HG02981 (cell line): ENCODE results near the gene SPAG17.

Experiments used
- ATAC-seq: cut with Tn5 transposase; IDR thresholded peaks from one replicate; pipeline ENCODE4 v1.9.1; 2021; ENCODE audit warnings: mild to moderate bottlenecking, moderate library complexity; ENCODE audit not compliant: unreplicated experiment

The SPAG17 gene

DNA sequence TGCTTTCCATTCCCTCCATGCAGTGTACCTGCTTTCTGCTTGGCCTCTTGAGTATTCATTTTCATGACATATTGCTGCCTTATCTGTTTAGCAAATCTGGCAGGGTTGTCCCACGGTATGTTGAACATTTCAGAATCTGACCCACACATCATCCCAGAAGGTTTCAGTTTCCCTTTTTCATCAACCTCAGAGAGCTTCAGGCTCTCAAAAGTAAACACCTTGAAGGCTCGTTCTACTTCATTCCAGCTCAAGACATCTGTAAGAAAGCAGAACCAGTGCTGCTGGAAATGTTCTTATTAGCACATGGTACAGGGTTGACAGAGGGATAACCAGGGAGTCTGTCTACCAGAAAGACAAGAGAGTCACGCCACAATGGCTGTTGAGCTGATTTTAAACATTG, 103.6 kb downstream of the SPAG17 start:
- ATAC-seq, result peak; percentile 50

DNA sequence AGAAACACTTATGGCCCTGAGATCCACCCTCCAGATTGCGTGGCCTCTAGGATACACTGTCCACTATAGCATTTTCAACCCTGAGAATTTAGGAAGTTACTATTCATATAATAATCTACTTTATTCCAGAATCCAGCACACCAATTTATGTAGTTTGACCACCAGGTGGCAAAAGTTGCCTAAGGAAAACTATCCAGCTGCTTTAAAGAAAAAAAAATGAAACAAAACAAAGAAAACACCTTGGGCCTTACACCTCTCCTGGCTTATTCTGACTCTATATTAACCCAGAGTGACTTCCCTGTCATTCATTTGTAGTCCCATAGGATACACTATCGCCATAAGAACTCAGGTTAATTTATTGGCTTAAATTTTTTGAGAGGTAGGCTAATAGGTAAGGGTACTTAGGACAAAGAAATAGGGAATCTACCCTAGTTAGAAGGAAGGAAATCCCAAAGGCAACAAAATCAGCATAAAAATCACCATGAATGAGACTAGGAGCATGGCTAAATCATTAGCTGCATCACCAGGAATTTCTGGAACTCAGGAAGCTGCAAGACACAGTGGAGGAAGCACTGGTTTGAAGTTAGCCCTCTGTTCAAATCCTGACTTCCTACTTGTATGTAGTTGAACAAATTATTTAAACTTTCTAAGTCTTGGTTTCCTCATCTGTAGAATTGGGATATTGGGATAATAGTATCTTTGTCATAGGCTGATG, 107.5 kb downstream of the SPAG17 start:
- no peak for ATAC-seq

DNA sequence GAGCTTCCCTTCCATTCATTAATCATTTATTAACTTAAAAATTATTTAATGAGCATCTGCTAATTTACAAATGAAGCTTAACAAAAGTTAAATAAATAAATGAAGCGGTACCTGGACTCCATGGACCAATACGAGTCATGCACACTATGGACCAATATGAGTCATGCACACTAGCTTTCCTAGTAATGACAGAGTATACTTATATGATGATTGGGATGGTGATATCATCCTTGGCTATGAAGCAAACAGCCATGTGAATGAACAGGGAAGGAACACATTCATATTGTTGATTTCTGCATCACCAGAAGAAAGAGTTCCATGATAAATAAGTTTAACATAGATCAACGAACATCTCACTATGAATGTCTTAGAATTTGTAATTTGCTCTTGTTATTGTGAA, 109.9 kb downstream of the SPAG17 start:
- ATAC-seq, result no peak

DNA sequence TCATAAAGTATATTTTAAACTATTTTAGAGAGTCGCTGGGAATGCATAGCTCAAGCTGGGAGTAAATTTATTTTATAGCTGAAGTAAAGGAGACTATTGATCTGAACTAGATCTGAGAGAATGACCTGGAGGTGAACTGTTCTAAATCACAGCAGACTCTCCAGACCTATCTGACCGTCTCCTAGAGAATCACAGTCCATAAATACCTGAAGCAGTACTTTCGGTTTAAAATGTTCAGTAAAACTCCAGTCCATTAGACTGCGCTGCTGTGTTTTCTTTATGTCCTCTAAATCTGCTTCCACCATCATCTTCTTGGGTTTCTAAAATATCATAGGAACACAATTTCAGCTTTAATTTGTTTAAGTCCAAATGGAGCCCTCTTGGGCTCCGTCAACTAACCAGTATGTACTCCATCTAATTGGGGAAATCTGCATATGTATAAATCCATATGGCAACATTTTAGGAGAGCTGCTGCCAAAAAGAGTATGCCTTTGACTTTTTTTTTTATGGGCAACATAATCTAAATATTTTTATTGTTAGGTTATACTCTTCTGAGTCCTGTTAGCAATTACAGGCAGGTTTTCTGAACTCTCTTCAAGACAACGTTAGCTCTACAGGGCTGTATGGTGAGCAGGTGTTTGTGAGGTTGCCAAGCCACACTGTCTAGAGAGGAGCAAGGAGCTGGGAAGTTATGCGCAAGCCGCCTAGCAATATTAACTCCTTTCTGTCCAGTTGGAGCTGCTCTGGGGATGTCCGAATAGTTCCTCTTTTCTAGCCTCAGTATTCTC, 111.2 kb downstream of the SPAG17 start:
- ATAC-seq, result no peak

DNA sequence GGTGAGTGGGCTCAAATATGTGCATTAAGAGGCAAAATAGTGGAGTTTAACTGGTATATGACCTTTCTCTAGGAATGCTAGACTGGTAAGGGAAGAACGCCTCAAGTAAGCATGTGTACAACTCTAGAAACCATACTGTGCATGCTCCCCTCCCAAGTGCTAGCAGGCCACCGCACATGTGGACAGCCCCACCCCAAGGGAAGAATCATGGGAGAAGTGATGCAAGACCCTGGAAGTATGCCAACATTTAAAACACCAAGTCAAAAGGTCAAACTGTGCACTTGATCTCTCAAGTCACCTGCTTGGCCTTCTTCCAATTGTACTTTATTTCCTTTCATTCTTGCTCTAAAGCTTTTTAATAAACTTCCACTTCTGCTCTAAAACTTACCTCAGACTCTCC, 135.0 kb downstream of the SPAG17 start:
- ATAC-seq, result no peak

DNA sequence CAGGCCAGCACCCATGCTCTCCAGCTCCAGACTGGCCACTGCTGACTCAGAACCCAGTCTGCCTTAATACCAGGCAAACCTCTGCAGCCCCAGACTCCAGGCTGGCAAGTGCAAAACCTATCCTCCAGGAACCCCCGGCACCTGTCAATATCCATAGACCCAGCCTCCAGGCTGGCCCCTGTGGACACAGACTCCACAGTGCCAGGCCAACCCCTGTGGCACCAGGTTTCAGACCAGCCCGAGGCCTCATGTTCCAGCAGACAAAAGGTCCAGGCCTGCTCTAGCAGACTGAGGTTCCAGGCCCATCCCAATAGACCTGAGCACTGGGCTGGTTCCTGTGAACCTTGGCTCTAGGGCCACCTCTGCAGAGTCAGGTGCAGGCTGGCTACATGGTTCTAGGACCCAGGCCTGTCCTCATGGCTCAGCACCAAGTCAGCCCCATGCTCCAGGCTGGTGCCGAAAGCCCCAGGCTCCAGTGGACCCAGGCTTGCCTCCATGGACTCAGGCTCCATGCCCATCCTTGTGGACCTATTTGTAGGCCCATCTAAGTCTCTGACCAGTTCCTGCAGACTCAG, 137.3 kb downstream of the SPAG17 start:
- ATAC-seq, result no peak

DNA sequence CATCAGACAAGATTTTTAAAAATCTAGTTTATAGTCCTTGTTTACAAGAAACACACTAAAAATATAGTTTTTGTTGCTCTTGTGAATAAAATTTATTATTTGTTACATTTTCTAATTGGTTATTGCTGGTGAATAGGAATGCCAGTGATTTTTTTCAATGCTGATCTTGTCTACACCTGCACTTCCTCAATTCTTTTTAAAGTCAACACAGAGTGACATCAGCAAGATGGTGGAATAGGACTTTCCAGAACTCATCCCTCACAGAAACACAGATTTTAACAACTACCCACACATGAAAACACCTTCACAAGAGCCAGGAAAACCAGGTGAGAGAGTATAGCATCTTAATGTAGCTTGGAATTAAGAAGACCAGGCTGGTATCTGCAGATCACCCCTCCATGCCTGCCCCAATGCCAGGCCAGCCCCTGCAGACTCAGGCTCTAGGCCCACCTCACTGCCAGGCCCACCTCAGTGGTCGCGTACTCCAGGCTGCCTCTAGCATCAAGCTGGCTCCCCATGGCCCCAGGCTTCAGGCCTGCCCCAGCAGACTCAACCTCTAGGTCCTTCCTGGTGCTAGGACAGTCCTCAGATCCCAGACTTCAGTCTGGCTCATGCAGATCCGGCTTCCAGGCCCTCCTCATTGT, 137.9 kb downstream of the SPAG17 start:
- ATAC-seq, result no peak

DNA sequence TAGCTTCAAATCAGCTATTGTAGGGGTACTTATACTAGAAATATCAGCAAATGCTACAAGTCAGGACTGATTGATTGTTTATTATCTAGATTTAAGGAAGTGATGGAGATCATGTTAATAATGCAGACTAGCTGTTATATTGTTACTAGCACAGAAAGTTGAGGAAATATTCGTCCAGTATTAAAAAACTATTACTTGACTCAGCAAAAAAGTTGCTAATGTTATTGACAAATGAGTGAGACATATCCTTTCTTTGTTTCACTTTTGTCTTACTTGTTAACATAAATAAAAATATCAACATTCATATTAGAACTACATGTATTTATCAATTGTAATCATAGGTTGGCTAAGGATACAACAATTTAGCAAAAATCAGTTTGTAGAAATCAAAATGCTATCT, 141.4 kb downstream of the SPAG17 start:
- no peak for ATAC-seq

DNA sequence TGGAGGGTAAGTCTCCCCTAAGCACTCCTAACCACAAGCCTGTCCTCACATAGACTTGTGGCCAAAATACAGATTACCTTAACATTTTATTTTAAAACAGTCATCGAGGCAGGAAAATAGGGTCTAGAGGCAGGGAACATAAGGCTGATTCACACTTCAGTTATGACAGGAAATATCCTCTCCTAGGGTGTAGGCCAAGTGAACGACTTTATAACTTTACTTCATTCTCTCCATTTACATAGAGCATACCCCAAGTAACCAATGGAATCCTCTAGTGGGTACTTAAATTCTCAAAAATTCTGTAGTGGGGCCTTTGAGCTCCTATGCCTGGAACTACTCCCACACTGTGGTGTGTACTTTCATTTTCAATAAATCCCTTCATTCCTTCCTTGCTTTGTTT, 142.5 kb downstream of the SPAG17 start:
- ATAC-seq, result no peak

DNA sequence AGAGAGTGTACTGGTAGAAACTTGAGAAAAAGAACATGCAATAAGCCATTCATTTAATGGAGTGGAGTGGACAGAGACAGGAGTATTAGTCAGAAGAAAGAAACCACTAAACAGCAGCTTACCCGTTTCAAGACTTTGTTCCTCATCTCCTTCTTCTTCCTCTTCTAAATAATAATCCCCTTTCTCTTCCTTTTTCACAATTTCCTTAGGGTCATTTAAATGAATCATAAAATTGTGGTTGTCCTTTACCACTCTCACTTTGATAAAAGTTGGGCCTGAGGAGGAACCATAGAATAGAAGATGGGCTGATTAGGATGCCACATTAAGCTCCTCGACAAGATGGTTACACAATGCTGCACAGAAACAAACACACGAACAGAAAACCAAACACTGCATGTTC, 145.9 kb downstream of the SPAG17 start:
- no peak for ATAC-seq

DNA sequence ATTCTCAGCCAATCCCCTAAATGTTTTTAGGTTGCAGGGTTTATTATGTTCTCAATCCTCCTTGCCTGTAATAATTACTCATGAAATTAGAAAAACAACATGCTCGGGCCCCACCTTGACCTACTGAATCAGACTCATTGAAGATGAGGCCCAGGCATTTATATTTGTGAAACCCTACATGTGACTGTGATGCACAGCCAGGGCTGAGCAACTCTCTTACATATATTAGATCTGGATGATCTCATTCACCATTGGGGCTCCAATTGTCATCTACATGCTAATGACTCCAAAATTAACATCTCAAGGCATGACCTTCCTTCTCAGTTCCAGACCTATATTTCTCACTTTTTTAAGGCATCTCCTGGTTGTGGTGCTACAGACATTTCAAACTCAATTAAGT, 152.1 kb downstream of the SPAG17 start:
- ATAC-seq, result no peak

DNA sequence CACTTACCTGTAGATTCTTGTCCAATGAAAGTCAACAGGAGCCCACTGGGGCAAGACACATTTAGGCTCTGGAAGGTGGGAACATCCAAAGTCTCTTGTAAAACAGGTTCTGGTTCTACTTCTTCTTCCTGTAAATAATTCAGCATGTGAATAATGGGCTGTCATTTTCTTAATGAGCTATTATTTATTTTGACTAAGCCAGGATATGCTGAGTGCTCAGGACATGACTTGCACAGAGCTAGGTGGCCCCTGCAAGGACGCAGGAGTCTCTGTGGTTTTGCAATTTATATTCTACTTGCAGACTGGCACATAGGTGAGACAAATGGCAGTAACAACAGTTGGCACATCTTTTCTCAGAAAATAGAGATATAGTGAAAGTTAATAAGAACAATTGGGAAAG, 156.8 kb downstream of the SPAG17 start:
- ATAC-seq, result no peak

DNA sequence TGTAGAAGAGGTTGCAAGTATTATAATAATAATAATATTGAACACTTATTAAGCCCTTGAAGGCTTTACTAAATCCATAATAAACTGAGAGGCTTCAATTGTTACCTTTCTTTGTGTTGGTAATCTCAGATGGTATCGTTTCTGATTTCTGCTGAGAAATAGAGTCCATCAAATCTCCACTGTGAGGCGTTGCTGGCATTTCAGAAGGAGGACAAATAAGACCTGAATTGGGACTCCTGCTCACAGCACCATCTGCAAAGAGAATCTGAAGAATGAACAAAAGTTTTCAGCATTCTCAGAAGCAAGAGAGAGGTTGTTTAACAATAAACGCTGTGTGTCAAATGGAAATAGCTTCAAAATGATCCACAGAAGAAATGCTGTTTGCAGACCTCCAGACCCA, 161.8 kb downstream of the SPAG17 start:
- ATAC-seq, result no peak

DNA sequence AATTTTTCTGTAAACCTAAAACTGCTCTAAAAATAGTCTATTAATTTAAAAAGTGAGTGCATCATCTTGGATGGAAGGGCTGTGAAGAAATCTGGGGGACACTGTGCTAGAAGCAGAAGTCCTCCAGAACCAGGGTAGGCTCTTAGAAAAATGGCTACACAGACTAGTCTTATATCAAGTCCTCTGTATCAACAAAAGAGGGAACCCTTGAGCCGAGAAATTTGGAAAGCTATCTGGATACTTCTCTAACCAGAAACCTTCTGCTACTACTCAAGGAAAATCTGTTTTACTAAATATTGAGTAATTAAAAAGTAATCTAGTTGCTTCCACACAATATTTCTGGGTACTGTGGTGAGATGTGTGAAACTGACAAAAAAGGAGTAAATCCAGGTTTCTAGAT, 163.4 kb downstream of the SPAG17 start:
- ATAC-seq, result no peak

DNA sequence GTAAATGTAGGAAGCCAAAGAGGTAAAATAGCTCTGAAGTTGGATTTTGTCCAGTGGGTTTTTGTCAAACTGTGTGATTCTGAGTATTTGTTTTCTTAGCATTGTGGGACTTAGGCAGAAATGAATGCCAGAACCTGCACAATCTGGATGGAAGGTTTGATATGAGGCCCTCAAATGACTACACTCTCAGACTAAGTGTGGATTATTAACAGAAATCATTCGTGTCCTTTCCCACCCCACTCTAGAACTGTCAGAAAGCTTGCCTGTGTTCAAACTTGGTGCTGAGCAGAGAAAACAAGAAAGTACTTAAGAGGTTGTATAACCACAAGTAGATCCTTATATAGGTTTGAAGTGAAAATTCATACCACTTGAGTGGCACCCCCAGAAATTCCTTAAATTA, 167.0 kb downstream of the SPAG17 start:
- ATAC-seq, result no peak

DNA sequence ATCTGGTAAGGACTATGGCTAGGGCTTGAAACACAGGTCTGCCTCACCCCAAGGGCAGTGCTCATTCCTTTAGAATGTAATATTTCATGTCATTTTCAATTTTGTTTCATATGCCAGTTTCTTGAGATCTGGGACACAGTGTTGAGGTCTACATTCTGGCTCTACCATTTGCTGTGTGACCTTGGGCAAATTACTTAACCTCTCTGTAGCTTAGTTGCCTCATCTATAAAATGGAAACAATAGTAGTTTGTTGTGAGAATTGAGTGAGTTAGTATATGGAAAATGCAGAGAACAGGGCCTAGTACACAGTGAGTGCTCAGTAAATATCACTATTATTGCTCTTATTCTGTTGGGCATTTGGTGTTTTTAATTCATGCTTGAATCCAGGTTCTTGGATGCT, 171.1 kb downstream of the SPAG17 start:
- ATAC-seq, result no peak

DNA sequence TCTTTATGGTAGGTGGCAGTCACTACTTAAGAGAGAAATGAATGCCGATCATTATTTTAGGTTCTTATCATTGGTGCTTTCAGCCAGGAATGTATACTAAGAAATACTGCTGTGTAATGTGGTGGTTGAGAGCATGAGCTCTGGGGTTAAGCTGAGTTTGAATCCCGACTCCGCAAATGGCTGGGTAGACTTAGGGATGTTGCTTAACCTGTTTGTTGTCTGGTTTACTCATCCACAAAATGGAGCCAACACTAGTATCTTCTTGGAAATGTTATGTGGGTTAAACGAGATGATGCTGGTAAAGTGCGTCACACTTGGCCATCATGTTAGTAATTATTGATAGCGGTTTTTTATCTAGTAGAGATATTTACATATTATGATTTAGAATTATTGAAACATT, 171.7 kb downstream of the SPAG17 start:
- ATAC-seq, result no peak

DNA sequence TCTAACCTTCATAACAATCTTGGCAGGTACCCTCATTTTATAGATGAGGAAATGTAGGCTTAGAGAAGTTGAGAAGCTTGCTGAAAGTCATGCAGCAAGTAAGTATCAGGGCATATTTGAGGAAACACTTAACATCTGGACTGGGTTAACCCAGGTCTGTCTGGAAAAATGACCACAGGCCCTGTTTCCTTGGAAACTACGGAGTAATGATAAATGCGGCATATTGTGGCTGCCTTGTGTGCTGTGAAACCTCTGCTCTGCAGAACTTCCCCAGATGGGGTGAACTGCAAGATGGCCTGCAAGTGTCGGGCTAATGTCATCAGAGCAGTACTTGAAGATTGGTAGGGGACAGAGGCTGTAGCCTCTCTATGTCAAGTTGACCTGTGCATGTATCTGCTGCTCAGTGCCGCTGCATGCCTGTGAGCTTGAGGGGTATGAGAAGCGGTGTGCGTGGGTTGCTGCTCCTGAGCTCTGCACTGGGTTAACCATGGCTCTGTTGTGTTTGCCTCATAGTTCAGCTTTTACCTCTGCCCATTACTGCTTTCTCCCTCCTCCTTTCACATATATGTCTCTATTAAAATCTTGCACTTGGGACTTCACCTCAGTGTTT, 172.4 kb downstream of the SPAG17 start:
- ATAC-seq, result no peak

DNA sequence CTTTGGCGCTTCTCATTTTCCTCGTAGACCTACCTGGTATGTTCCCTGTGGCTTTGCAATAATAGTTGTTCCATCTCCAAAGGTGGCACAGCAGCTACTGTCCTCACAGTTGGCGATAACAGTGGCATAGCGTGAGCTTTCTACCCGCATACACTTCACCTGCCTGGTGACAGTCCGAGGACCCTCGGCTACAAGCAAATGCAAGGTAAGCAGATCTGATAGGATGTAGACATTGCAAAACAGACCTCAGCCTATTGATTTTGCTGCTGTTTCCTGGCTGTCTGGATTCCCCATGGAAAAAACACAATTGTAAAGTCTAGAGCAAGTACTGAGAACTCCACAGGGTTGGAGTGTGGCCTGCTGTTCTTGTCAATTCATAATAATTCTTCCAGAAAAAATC, 177.0 kb downstream of the SPAG17 start:
- ATAC-seq, result no peak

DNA sequence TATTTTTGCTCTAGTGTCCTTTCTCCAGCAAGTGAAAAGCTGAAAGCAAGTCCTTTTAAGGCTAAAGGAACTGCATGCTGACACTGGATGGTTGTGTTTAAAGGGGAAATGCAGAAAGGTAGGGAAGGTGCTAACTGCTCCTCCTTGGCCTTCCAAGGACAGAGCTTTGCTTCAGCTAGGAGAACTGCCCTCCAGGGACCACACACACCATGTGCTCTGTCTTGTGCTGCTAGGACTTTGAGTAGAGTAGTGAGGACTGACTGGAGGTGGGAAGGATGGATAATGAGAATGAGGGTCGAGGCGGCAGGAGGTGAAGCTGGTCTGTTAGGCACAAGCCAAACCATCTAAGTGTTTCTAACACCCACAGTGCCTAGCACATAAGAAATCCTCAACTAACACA, 177.6 kb downstream of the SPAG17 start:
- ATAC-seq, result no peak

DNA sequence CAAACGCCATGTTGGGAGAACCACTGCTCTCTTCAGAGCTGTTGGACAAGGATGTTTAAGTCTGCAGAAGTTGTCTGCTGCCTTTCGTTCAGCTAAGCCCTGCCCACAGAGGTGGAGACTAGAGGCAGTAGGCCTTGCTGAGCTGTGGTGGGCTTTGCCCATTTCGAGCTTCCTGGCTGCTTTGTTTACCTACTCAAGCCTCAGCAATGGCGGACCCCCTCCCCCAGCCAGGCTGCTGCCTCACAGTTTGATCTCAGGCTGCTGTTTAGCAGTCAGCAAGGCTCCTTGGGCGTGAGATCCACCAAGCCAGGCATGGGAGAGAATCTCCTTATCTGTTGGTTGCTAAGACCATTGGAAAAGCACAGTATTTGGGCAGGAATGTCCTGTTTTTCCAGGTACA, 180.7 kb downstream of the SPAG17 start:
- no peak for ATAC-seq
